Activated CD8-positive, alpha-beta T cell treated with anti-CD3 and anti-CD28 coated beads for 36 hours (primary cell): Measurements from ENCODE around the gene KRT37. TPM values are rescaled to one million over a fixed set of nuclear protein-coding genes. Genes with fewer than 3 reads are reported as not detected.

Experiments used
- ATAC-seq: fragments of 200-7000 bp; cut with Tn5 transposase; one replicate; pipeline ENCODE4 v1.10.0; 2021; ENCODE audit warnings: mild to moderate bottlenecking, moderate library complexity
- CTCF ChIA-PET: fragments of 350-600 bp; sonication (Branson Sonifier 250); formaldehyde crosslinking; loops from one replicate; lab custom pipeline; 2021; ENCODE audit warnings: antibody characterized with exemption; lab: Charles Lee
- POLR2A ChIA-PET: fragments of 350-600 bp; sonication (Branson Sonifier 250); formaldehyde crosslinking; loops from one replicate; lab custom pipeline; 2021; ENCODE audit warnings: antibody characterized with exemption; lab: Charles Lee
- DNase-seq: peaks from one replicate; pipeline ENCODE4 v3.0.0-alpha.2; 2020
- H3K27ac Mint-ChIP-seq: one replicate; pipeline ENCODE4 v1.8.0; 2021; ENCODE audit warnings: mild to moderate bottlenecking, mixed read lengths
- H3K27me3 Mint-ChIP-seq: one replicate; pipeline ENCODE4 v1.8.0; 2021; ENCODE audit warnings: mixed read lengths
- H3K36me3 Mint-ChIP-seq: one replicate; pipeline ENCODE4 v1.8.0; 2021; ENCODE audit warnings: low read depth, mixed read lengths
- H3K4me1 Mint-ChIP-seq: one replicate; pipeline ENCODE4 v1.8.0; 2021; ENCODE audit warnings: low read depth, mixed read lengths
- H3K4me3 Mint-ChIP-seq: one replicate; pipeline ENCODE4 v1.8.0; 2021; ENCODE audit warnings: mild to moderate bottlenecking, moderate library complexity, mixed read lengths
- H3K9me3 Mint-ChIP-seq: one replicate; pipeline ENCODE4 v1.8.0; 2021; ENCODE audit warnings: mixed read lengths
- intact Hi-C: fragments of 100-400 bp; cut with micrococcal nuclease; formaldehyde crosslinking; loops from one replicate; pipeline ENCODE4 v1.10.0; 2022
- total RNA-seq, 2 experiments: library from RNA; stranded (reverse); gene quantifications; one replicate each; pipeline ENCODE4 v1.2.3, GENCODE V29; 2021
- TF ChIP-seq, protein P1 (sequence below): fragments of 200-600 bp; IDR thresholded peaks from one replicate; pipeline ENCODE4 v1.8.0; 2022; ENCODE audit warnings: antibody characterized with exemption, mild to moderate bottlenecking

The KRT37 gene
- total RNA-seq, 2 experiments from 2014 or later = not detected

DNA sequence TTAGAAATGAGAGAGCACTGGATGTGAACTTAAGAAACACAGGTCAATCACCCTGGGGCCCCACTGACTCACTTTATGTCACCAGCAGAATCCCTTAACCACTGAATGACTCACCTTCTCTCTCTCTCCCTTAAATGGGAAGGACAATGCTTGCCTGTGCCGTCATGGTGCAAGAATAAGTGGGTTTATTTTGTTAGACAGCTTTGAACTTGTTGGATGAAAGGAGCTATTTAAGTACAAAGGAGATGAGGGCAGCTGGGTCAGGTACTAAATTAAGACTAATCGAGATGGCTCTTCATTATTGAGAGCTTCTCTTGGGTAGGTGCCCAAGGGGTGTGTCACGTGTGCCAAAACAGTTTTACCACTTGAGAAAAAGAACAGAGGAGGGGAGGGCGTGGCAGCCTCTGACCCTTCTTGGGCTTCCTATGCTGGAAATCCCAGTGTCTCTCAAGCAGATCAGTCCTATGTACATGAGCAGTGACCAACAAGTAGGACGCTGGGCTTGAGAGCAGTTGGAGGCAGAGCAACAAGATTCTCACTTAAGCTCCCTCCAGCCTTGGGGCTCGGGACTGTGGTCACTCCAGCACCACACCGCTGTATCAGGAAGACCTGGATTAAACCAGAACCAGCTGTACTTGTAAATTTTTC is 20.2 kb downstream of the KRT37 start:
- no peak overlapping the region for H3K4me3 Mint-ChIP-seq
- TF ChIP-seq, protein P1, sequence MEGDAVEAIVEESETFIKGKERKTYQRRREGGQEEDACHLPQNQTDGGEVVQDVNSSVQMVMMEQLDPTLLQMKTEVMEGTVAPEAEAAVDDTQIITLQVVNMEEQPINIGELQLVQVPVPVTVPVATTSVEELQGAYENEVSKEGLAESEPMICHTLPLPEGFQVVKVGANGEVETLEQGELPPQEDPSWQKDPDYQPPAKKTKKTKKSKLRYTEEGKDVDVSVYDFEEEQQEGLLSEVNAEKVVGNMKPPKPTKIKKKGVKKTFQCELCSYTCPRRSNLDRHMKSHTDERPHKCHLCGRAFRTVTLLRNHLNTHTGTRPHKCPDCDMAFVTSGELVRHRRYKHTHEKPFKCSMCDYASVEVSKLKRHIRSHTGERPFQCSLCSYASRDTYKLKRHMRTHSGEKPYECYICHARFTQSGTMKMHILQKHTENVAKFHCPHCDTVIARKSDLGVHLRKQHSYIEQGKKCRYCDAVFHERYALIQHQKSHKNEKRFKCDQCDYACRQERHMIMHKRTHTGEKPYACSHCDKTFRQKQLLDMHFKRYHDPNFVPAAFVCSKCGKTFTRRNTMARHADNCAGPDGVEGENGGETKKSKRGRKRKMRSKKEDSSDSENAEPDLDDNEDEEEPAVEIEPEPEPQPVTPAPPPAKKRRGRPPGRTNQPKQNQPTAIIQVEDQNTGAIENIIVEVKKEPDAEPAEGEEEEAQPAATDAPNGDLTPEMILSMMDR = no peak

DNA sequence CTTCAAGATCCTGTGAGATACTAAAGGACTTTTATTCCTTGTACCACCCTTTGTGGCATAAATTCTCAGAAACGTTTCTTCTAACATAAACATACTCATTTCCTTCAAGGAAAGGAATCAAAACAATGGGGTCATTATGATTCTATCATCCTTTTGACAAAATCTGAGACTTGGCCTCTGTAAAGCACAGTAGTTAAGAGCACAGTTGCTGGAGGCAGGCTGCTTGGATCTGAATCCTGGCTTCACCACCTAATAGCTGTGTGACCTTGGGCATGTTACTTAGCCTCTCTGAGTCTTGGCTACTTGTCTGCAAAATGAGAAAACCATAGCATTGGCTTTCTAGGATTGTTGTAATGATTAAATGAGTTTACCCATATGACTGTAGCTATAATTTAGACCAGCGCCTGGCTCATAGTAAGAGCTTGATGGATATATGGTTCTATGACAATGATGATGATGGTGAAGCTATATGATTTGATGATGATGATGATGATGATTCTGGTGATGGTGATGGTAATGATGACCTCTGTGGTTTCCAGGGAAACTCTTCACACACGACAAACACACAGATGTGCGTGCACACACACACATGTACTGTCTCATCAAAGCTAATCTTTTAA is 20.9 kb downstream of the KRT37 start:
- Mint-ChIP-seq H3K36me3 (no peaks in the 10 kb centered on the region), H3K4me3 (no peak overlapping the region), H3K4me1 (peaks cover 31% of the 10 kb centered on the region), H3K27ac (peak overlapping the region; percentile 67), H3K27me3 (no peaks in the 10 kb centered on the region), H3K9me3 (no peaks in the 10 kb centered on the region)
- ATAC-seq = peak; percentile 15
- DNase-seq = no peak
- ChIA-PET CTCF (interaction anchor here (1.2 to 3.6 kb wide), 7 partner anchors 10 to 262 kb away, joined by 3 to 19 read pairs (median 5); no protein-coding TSS in a partner anchor), POLR2A (interaction anchor here (0.8 to 1.2 kb wide), 2 partner anchors 65 to 81 kb away, joined by 3 read pairs; no protein-coding TSS in a partner anchor)
- intact Hi-C loops = no loop called here
- TF ChIP-seq, protein P1 = no peak

More for the DNA sequence above, 20.2 kb downstream of the KRT37 start:
- no peaks in the 10 kb centered on the region for H3K36me3 Mint-ChIP-seq
- intact Hi-C loops = no loop called here
- H3K27me3 Mint-ChIP-seq = no peaks in the 10 kb centered on the region
- peak; percentile 89 for DNase-seq
- peak; percentile 90 for ATAC-seq
- no peaks in the 10 kb centered on the region for H3K9me3 Mint-ChIP-seq
- ChIA-PET CTCF (interaction anchor here (1.2 to 3.6 kb wide), 9 partner anchors 10 to 262 kb away, joined by 3 to 19 read pairs (median 5); no protein-coding TSS in a partner anchor), POLR2A (interaction anchor here (0.6 to 1.2 kb wide), 3 partner anchors 23 to 586 kb away, joined by 3 to 4 read pairs (median 3); partner anchors contain the start of gene KRT34)
- H3K4me1 Mint-ChIP-seq = peaks cover 37% of the 10 kb centered on the region
- H3K27ac Mint-ChIP-seq = peak overlapping the region; percentile 70

DNA sequence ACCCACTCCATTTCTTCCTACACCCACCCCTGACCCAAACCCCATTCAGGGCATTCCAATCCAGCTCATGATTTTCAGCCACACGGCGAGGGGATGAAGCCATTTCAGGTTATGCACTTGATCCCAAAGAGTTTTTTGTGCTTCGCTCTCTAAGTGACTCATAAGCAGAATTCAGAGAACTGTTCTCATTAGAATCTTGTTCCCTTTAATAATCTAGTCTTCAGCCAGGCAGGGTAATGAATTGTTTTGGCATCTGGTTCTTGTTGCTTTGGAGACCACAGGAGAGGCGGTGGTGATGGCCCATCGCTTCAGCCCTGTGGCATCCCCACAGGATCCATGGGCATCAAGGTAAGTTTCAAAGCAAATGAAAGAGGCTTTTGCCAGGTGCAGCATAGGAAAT is 22.2 kb downstream of the KRT37 start:
- ChIA-PET CTCF (interaction anchor here (3.3 kb wide), 1 partner anchor 16 kb away, joined by 19 read pairs; no protein-coding TSS in a partner anchor), POLR2A (no interaction called here)
- no peak for ATAC-seq
- intact Hi-C loops = no loop called here
- peak overlapping the region; percentile 67 for H3K27ac Mint-ChIP-seq
- no peak for DNase-seq
- TF ChIP-seq, protein P1 = no peak
- H3K4me3 Mint-ChIP-seq = no peak overlapping the region
- peaks cover 31% of the 10 kb centered on the region for H3K4me1 Mint-ChIP-seq
- H3K9me3 Mint-ChIP-seq = no peaks in the 10 kb centered on the region
- H3K36me3 Mint-ChIP-seq = no peaks in the 10 kb centered on the region
- H3K27me3 Mint-ChIP-seq = no peaks in the 10 kb centered on the region

DNA sequence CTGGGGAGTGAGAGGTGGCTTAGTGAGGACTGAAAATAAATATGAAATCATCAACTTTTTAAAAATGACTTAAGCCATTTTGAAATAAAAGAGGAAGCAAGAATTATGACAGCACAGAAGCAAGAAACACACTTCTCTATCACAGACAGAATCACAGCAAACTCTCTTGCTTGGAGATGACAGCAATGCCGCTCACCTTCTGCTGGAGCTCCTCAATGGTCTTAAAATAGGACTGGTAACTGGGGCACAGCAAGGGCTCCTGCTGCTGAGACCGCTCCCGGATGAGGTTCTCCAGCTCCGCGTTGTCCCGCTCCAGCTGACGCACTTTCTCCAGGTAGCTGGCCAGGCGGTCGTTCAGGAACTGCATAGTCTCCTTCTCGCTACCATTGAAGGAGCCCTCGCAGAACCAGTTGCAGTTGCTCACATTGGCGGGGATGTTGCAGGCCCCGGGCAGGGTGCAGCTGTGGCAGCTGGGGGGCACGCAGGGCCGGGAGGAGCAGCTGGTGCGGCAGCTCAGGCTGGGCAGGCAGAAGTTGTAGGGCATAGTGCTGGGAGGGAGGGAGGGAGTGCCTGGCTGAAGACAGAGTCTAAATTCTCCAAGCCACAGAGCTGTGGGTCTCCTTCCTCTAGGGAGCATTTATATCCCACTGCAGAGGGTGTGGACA is 27.3 kb downstream of the KRT37 start, which contains the start of gene KRT31:
KRT31 (minus strand) TSS at position 613 of the 665 bp plus-strand sequence; CDS start at position 544, 69 bp downstream.
- TF ChIP-seq, protein P1 = no peak
- no peak within 1 kb of the TSS for H3K27ac Mint-ChIP-seq
- H3K4me3 Mint-ChIP-seq = no peak within 1 kb of the TSS
- H3K36me3 Mint-ChIP-seq = no peaks in the 10 kb centered on the region
- ATAC-seq (no peak), DNase-seq (no peak)
- H3K4me1 Mint-ChIP-seq = peaks cover 2% of the 10 kb centered on the region
- intact Hi-C loops = no loop called here
- ChIA-PET CTCF (interaction anchor here (0.9 kb wide), 1 partner anchor 266 kb away, joined by 3 read pairs; no protein-coding TSS in a partner anchor), POLR2A (no interaction called here)
- no peaks in the 10 kb centered on the region for H3K9me3 Mint-ChIP-seq
- H3K27me3 Mint-ChIP-seq = peaks cover 3% of the 10 kb centered on the region
